ENCODE data around the gene MARF1. TPM values are rescaled to one million over a fixed set of nuclear protein-coding genes. Genes with fewer than 3 reads are reported as not detected.
A peak's percentile ranks its signal among the peaks of the same experiment; 100 is the strongest.

MARF1 gene
- total and polyA plus RNA-seq, 2 experiments from 2014 or later: 6.6 to 14.1 TPM

DNA sequence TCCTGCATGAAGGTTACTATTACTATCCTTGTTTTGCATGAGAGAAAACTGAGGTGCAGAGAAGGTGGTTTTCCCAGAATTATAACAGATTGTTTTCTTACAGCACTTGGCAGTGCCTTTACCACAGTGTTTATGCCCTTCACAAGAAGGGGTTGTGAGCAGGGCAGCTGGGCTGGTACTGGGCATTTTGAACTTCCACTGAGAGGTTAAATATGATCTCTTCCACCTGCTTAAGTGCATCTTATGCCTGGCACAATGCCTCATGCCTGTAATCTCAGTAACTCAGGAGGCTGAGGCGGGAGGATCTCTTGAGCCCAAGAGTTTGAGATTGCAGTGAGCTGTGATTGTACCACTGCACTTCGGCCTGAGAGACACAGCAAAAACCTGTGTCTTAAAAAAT, 43.3 kb upstream of the MARF1 start:
- Histone ChIP-seq H3K36me3 (peaks cover 13% of the 10 kb centered on the region), H3K27me3 (no peaks in the 10 kb centered on the region), H3K27ac (no peak overlapping the region), H3K9me3 (ENCODE audit: low read depth) (no peaks in the 10 kb centered on the region), H3K4me1 (ENCODE audit: low read depth) (no peaks in the 10 kb centered on the region), H3K4me3 (no peak overlapping the region)
- TF ChIP-seq, protein P1, sequence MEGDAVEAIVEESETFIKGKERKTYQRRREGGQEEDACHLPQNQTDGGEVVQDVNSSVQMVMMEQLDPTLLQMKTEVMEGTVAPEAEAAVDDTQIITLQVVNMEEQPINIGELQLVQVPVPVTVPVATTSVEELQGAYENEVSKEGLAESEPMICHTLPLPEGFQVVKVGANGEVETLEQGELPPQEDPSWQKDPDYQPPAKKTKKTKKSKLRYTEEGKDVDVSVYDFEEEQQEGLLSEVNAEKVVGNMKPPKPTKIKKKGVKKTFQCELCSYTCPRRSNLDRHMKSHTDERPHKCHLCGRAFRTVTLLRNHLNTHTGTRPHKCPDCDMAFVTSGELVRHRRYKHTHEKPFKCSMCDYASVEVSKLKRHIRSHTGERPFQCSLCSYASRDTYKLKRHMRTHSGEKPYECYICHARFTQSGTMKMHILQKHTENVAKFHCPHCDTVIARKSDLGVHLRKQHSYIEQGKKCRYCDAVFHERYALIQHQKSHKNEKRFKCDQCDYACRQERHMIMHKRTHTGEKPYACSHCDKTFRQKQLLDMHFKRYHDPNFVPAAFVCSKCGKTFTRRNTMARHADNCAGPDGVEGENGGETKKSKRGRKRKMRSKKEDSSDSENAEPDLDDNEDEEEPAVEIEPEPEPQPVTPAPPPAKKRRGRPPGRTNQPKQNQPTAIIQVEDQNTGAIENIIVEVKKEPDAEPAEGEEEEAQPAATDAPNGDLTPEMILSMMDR (IDR thresholded peaks at IDR 0.05; ENCODE audit: low read depth, low read length): no peak
- DNase-seq (ENCODE audit: low read depth in 1 of 2, low spot score in 1 of 2): no peak

DNA sequence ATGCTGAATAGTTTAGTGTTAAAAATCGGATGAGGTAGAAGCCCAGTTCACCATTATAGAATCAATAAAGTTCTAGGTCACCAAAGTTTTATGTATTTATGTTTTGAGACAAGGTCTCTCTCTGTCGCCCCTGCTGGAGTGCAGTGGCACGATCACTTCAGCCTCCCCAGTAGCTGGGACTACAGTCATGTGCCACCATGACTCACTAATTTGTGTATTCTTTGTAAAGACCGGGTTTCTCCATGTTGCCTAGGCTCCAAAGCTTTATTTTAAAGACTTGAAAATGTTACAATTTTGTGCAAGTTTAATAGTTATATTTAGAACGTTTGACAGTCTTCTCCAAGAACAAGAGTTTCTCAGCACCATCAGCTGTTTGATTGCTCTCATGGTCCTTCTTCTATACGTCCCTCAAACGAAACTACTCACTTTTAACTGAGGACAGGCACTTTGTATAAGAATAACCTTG, 39.2 kb upstream of the MARF1 start:
- peak; percentile 39 to 74 for DNase-seq (ENCODE audit: low read depth in 1 of 2, low spot score in 1 of 2)
- no peaks in the 10 kb centered on the region for H3K4me1 ChIP-seq (ENCODE audit: low read depth)
- no peaks in the 10 kb centered on the region for H3K27me3 ChIP-seq
- H3K27ac ChIP-seq: no peak overlapping the region
- H3K9me3 ChIP-seq (ENCODE audit: low read depth): no peaks in the 10 kb centered on the region
- H3K36me3 ChIP-seq: peaks cover 3% of the 10 kb centered on the region
- TF ChIP-seq, protein P1 (IDR thresholded peaks at IDR 0.05; ENCODE audit: low read depth, low read length): peak; percentile 60
- no peak overlapping the region for H3K4me3 ChIP-seq

DNA sequence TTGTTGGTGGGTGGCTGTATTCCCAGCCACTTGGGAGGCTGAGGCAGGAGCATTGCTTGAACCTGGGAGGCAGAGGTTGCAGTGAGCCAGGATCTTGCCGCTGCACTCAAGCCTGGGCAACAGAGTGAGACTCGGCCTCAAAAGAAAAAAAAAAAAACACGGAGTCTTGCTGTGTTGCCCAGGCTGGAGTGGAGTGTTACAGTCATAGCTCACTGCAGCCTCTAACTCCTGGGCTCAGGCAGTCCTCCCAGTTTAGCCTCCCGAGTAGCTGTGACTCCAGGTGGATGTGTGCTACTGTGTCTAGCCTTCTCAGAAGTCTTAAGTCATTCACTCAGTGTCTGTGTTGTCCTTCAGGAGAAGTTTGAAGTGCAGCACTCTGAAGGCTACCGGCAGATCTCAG, 34.5 kb upstream of the MARF1 start:
- TF ChIP-seq, protein P1 (IDR thresholded peaks at IDR 0.05; ENCODE audit: low read depth, low read length): no peak
- no peaks in the 10 kb centered on the region for H3K4me1 ChIP-seq (ENCODE audit: low read depth)
- H3K36me3 ChIP-seq: peaks cover 3% of the 10 kb centered on the region
- H3K9me3 ChIP-seq (ENCODE audit: low read depth): no peaks in the 10 kb centered on the region
- no peaks in the 10 kb centered on the region for H3K27me3 ChIP-seq
- no peak overlapping the region for H3K4me3 ChIP-seq
- DNase-seq (ENCODE audit: low read depth in 1 of 2, low spot score in 1 of 2): no peak
- H3K27ac ChIP-seq: no peak overlapping the region

DNA sequence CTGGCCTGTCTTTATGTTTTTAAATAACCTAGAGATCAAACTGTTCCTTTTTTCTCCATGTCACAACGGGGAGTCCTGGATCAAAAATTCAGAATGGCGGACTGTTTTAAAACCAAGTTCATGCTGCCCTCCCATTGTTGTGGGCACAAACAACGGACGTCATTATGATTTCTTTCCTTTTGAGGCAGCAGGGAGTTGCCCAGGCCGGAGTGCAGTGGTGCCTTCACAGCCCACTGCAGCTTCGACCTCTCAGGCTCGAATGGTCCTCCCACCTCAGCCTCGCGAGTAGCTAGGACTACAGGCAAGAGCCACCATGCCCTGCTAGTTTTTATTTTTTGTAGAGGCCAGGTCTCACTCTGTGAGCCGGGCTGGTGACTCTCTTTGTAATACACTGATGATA, 33.6 kb upstream of the MARF1 start:
- no peak overlapping the region for H3K4me3 ChIP-seq
- no peak overlapping the region for H3K27ac ChIP-seq
- no peaks in the 10 kb centered on the region for H3K4me1 ChIP-seq (ENCODE audit: low read depth)
- H3K36me3 ChIP-seq: peaks cover 3% of the 10 kb centered on the region
- no peaks in the 10 kb centered on the region for H3K9me3 ChIP-seq (ENCODE audit: low read depth)
- no peaks in the 10 kb centered on the region for H3K27me3 ChIP-seq
- TF ChIP-seq, protein P1 (IDR thresholded peaks at IDR 0.05; ENCODE audit: low read depth, low read length): no peak
- DNase-seq (ENCODE audit: low read depth in 1 of 2, low spot score in 1 of 2): no peak

DNA sequence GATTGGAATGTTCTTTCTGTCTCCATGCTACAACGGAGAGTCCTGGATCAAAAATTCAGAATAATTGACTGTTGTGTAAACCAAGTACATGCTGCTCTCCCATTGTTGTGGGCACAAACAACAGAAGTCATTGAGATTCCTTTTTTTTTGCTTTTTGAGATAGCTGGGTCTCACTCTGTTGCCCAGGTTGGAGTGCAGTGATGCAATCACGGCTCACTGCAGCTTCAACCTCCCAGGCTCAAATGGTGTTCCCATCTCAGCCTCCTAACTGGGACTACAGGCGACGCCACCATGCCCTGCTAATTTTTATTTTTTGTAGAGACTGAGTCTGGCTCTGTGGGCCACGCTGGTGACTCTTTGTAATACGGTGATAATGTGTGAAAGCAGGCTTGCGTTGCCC, 31.6 kb upstream of the MARF1 start:
- H3K27me3 ChIP-seq: no peaks in the 10 kb centered on the region
- DNase-seq (ENCODE audit: low read depth in 1 of 2, low spot score in 1 of 2): no peak
- no peak overlapping the region for H3K27ac ChIP-seq
- H3K4me3 ChIP-seq: no peak overlapping the region
- TF ChIP-seq, protein P1 (IDR thresholded peaks at IDR 0.05; ENCODE audit: low read depth, low read length): no peak
- no peaks in the 10 kb centered on the region for H3K4me1 ChIP-seq (ENCODE audit: low read depth)
- H3K9me3 ChIP-seq (ENCODE audit: low read depth): no peaks in the 10 kb centered on the region
- H3K36me3 ChIP-seq: peaks cover 7% of the 10 kb centered on the region

All from cardiac muscle cell (in vitro differentiated cells and primary cell).